ENCODE data around the gene TMA7B. TPM values are rescaled to one million over a fixed set of nuclear protein-coding genes. Genes with fewer than 3 reads are reported as not detected.
"Not testable (repeated sequence)": the region's sequence is repeated elsewhere in the genome, so short reads cannot be mapped to it uniquely, and the experiment has no call there.

Gene TMA7B
- total RNA-seq, 1 donor from 2014 or later = not detected

DNA sequence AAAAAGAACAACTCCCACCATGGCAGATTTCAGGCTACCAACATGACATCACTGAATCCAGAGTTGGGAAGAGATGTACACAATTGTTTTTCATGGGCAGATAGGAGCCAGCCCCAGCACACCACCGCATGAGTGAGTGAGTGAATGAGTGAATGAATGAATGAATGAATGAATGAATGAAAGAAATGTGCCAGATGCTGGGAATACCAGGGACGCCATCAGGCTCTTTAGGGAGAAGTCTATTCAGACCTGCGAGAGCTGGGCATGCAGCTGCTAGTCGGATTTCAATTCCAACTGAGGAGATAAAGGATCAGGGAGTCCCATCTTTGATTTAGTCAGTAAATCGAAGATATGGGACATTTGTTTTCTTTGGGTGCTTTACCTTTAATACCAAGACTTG lies 19.3 kb downstream of the TMA7B start:
- no peak for DNase-seq (ENCODE audit: low read depth, low spot score)

DNA sequence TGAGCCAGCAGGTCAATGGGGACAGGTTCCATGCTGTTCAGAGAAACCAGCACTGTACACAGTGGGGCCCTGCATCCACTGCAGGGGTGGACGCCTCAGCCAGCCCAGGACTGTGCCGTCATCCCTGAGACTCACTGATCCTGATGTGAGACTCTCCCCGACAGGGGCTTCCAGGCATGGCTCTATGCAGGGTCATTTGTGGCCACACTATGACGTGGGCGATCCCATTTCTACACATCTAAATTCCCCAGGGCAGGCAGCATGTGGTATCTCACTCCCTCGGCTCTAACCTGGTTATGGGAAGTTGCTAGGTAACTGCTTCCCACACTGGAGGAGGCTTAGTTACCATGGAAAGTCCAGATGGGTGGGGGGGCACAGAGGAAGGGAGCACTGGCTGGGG lies 20.4 kb downstream of the TMA7B start:
- DNase-seq (ENCODE audit: low read depth, low spot score) = no peak

DNA sequence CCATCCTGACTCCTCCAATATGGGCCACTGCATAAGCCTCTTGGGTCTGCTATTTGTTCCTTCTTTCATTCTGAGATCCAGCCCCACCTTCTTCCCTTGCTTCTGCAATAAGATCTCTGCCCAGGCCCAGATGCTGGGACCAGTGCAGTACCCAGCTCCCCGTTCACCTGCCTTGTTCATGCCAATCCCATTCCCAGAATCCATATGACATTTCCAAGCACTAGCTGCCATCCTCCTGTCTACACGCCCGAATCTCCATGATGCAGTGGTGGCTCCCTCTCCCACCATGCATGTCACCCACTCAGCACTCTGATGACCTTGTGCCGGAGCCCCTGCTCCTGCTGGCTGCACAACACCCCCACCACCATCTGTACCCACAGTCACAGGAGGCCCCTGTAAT lies 23.1 kb downstream of the TMA7B start:
- no peak for DNase-seq (ENCODE audit: low read depth, low spot score)

DNA sequence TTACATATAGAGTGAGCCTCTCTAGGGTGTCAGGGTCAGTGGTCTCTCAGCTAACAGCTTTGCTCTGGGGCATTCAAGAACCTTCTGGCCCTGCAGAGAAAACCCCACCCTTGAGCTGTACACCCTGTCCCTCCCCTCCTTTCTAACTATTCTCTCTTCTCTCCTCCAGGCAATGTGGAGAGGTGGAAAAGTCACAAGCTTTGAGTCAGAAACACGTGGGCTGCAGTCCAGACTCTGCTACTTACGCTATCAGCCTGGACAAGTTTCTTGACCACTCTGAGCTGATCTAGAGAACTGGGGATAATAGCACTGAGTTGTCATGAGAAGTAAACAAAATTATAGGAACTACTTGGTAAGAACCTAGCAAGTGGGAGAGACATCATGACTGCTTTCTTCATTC lies 23.8 kb downstream of the TMA7B start:
- DNase-seq (ENCODE audit: low read depth, low spot score) = no peak

DNA sequence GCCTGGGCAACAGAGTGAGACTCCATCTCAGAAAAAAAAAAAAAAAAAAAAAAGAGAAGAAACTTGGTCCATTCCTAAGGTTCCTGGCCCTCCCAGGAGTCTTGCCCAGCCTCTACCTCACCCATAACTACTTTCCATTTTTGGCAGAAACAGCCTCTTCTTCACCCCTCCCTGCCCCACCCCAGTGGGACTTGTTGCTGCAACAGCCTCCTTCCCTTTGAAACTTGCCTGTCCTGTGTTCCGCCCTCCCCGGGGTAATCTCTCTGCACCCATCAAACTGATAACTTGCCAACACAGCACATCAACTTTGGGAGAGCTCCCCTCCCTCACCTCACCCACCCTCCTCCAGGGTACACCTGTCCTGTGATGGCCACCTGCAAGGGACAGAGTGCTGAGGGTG lies 24.5 kb downstream of the TMA7B start:
- no peak for DNase-seq (ENCODE audit: low read depth, low spot score)

DNA sequence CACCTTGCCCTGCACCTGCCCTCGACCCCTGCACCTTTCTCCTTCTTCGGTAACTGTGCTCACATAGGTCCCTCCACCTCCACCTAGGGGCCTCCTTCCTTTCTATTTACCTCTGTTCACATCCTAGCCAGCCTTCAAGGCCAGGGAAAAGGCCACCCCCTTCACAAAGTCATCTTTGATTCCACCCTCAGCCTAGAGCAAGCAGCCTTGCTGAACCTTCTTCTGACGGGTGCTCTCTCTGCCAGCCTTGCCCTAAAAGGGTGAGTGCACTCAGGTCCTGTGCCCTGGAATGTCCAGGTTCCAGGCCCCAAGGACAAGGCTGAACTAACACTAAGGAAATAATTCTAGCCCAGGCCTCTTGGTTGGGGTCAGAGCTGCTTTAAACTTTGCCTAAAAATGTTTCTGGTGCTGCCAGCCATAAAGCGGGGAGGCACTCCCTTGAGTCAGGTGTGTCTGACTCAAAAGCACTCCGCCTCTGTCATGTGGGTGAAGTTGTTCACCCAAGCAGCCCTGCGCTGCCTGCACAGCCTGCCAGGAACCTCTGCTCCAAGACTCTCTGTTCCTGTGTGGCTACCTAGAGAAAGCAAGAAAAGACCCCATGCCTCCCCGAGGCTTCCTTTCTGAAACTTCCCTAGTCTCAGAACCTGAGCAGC lies 25.3 kb downstream of the TMA7B start:
- no peak for DNase-seq (ENCODE audit: low read depth, low spot score)

DNA sequence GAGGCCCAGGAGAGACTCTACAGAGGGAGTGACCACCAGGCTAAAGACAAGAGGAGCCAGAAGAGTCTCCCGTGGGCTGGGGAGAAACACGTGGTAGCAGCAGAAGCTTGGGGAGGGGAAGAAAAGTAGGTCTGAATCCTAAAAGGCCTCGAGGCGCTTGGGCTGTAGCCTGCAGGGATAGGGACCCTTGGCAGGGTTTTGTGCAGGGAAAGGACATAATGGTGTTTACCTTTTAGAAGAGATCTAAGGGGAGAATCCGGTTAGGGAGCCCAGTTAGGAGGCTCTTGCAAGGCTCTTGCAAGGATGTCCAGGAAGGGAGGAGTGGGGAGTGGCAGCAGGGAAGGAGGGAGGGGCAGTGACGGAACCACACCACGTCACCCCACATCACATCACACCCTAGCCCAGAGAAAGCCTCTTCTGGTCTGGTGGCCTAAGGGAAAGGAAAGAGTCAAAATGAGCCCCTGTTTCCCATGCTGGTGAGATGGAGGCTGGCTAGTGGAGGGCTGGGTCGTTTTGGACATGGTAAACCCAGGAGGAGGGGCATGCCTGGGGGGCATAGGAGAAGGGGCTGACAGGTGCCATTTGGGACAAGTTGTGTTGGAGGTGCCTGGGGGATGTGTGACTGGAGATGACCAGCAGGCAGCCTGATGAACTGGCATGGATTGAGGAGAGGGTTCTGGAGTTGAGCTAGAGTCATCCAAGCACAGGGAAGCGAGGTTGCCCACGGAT lies 28.4 kb downstream of the TMA7B start:
- DNase-seq (ENCODE audit: low read depth, low spot score) = no peak

DNA sequence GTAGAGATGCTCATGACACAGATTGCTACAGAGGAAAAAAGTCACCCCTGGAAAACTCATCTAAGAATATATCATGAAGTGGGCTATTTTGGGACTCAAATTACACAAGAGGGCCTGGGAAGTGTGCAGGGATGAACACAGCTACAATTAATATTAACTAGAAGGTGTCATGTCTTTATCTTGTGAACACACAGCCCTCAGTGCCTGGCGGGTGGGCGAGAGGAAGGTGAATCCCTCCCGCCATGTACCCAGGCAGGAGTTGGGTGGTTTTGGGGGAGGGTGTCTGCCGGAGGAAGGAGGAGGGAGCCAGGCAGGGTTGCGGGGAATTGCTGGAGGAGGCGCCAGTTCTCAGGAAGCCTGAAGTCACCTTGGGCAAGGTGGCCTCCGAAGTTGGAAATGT lies 29.4 kb downstream of the TMA7B start:
- no peak for DNase-seq (ENCODE audit: low read depth, low spot score)

DNA sequence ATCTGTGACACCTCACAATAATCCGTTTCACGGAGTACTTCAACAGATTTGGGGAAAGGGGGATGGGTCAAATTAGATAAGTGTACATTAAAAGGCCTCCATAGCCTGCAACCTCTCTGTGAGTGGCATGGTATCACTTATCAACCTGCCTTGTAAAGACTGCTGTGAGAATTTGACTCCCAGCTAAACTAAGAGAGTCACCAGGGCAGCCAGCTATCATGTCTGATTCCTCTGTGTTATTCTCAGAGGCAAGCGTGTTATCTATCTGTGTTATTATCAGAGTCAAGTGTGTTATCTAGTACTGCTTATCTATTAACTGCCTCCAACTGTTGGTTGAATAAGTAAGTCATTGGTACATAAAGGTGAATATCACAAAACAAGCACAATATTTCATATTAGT lies 30.5 kb downstream of the TMA7B start:
- DNase-seq (ENCODE audit: low read depth, low spot score) = no peak

DNA sequence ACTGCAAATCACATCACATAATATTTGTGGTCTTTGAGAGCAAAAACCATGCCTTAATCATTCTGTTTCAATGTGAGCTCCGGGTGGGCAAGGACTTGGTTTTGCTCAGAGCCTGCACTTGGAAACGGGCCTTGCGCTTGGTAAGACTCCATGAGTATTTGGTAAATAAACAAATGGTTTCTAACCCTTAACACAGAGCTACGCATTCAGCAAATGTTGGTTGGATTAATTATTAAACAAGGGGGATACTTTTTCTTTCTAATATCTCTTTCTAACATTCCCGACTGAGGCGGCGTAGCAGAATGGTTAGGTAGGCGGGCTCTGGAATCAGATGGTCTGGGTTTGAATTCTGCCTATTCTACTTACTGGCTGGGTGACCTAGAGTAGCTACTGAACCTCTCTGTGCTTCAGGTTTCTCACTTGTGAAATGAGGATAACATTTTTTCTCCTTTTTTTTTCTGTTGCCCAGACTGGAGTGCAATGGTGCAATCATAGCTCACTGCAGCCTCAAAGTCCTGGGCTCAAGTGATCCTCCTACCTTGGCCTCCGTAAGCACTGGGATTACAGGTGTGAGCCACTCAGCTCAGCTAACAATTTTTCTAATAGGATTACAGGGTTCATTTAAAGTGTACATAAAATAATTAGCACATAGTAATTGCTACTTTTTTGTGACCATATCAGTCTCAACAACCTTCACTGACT lies 31.1 kb downstream of the TMA7B start:
- DNase-seq (ENCODE audit: low read depth, low spot score) = no peak

DNA sequence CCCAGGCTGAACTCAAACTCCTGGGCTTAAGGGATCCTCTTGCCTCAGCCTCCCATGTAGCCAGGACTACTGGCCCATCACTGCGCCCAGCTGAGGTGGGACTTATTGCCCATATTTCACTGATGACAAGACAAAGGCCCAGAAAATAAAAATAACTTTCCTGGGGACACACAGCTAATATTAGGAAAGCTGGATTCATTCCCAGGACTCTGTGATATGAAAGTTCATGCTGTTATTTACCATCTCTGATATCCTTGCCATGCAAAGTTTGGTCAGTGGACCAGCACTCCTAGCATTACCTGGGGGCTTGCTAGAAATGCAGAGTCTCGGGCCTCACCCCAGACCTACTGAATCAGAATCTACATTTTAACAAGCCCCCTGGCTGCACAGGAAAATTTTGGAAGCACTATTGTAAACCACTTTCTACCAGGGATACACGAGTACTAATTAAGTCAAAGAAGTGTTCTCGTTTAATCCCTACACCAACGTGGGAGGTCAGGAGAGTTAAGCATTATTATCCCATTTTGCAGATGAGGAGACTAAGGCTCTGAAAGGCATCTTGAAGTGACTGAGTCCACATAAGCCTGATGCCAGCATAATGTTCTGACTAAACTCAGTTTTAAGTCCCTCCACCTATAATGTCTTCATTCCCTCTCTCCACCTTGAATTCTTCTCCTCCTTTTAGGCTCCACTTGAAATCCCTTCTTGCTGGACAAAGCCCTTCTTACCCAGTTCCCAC lies 32.1 kb downstream of the TMA7B start:
- DNase-seq (ENCODE audit: low read depth, low spot score) = no peak

DNA sequence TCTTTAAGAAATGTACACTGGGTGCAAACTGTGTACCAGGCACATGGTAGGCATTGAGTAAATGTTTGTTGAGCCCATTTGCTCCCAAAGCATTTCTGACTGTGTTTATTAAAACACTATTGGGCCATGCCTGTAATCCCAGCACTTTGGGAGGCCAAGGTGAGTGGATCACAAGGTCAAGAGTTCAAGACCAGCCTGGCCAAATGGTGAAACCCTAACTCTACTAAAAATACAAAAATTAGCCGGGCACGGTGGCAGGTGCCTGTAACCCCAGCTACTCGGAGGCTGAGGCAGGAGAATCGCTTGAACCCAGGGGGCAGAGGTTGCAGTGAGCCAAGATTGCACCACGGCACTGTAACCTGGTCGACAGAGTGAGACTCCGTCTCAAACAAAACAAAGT lies 32.7 kb downstream of the TMA7B start:
- DNase-seq (ENCODE audit: low read depth, low spot score) = not testable (repeated sequence)

DNA sequence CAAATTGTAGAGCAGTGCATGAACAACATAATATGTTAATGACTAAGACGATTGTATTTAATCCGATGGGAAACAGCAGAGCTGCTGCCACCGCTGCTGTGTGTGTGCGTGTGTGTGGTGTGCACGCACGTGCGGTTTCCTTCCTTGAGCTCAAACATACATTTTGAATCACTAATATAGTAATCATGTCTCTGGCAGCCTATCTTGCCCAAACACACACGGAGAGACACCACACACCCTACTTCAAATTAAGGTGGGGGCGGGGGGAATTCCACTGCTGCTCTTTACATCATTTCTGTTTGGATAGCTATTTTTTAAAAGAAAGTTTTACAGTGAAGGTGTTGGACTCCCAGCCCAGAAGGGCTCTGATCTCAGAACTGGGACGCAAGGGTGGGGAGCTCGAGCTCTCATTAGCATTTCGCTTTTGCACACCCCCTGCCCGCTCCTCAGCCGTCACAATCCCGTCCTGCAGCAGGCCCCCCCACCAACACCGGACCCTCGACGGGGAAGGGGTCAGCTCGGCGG lies 33.9 kb downstream of the TMA7B start:
- DNase-seq (ENCODE audit: low read depth, low spot score) = no peak

DNA sequence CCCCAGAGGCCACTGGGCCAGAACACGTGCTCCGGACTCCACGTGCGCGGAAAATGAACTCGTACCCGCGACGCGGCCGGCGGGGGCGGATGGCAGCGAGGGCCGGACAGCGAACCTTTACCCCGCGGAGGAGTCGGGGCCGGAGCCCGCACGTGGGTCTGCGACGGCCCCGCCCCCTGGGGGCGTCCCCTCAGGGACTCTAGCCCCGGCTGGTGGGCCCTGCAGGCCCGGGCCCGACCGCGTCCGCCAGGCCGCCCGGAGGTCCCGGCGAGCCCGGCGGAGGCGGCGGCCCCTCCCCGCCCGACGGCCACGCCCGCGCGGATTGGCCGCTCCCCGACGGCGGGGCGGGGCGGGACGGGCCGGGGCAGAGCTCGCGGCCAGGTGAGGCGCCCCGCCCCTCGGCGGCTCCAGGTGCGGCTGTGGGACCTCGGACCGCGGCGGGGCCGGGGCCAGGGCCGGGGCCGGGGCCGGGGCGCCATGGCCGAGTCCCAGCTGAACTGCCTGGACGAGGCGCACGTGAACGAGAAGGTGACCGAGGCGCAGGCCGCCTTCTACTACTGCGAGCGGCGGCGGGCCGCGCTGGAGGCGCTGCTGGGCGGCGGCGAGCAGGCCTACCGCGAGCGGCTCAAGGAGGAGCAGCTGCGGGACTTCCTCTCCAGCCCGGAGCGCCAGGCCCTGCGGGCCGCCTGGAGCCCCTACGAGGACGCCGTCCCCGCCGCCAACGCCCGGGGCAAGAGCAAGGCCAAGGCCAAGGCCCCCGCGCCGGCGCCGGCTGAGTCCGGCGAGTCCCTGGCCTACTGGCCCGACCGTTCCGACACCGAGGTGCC lies 34.6 kb downstream of the TMA7B start, which contains the start of gene FAM83F:
Gene FAM83F (plus strand): TSS at position 389 of the 827 bp plus-strand sequence. CDS start 89 bp downstream, at position 478.
- DNase-seq (ENCODE audit: low read depth, low spot score) = no peak

DNA sequence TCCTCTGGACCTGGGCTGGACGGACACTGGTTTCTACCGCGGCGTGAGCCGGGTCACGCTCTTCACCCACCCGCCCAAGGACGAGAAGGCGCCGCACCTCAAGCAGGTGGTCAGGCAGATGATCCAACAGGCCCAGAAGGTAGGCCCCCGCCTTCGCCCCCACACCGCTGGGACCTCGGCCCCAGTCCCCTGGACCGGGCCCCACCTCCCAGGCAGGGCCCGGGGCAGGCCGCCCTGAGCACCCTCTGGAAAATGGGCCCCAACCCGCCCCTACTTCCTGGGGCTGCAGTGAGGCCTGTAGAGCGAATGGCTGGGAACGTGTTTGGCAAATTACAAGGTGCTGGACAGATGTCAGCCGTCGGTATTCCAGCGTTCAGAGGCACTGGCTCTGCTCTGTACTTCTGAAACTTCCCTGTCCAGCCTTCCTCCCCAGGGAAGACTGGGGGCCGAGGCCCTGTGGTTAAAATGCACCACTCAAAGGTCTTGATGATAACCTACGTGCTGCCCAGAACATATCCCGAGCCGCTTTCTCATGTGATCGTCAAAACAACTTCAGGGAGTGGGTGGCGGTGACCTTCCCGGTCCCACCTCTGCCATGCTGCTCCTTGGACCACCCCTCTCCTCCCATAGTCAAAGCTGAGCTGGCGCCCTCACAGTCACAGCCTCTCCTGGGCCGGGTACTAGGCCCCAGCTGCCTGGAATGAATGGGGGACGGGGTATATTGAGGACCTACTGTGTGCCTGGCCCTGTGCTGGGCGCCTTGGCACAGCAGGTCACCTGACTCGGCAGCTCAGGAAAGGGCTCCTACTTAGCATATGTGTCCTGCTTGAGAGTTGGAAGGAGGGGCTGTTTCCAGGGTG lies 35.4 kb downstream of the TMA7B start:
- DNase-seq (ENCODE audit: low read depth, low spot score) = no peak

DNA sequence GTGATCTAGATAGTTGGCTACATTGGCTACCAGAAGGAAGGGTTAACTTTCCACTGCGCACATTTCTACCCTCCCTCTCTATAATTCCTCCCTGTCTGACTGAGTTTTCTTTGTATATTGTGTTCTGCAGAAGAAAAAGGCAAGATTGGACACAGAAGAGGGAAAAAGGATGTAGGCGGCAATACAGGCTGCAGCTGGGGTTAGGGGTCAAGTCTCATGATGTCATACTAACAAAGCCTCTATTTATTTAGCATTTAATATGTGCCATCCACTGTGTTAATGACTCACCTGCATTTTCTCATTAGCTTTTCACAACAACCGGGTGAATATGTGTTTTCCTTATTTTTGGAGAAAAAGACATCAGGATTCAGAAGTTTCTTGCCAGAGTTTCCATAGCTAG lies 36.5 kb downstream of the TMA7B start:
- DNase-seq (ENCODE audit: low read depth, low spot score) = no peak

DNA sequence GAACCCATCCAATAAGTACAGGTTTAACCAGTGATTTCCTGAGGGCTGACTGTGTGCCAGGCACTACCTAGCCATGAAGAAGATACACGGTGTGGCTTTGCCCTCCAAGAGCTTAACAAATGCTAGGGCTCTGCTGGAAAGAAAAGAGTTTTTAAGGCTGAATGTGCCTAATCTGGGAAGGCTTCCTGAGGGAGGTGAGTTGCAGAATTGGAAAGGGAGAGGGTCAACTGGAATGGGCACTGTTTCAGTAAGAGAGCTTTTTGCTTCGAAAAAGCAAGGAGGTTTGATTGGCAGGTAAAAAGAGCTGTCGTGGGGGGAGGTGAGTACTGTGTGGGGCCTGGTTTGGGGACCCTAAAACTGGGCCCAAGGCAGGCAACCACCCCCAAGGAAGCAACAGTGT lies 37.2 kb downstream of the TMA7B start:
- no peak for DNase-seq (ENCODE audit: low read depth, low spot score)

DNA sequence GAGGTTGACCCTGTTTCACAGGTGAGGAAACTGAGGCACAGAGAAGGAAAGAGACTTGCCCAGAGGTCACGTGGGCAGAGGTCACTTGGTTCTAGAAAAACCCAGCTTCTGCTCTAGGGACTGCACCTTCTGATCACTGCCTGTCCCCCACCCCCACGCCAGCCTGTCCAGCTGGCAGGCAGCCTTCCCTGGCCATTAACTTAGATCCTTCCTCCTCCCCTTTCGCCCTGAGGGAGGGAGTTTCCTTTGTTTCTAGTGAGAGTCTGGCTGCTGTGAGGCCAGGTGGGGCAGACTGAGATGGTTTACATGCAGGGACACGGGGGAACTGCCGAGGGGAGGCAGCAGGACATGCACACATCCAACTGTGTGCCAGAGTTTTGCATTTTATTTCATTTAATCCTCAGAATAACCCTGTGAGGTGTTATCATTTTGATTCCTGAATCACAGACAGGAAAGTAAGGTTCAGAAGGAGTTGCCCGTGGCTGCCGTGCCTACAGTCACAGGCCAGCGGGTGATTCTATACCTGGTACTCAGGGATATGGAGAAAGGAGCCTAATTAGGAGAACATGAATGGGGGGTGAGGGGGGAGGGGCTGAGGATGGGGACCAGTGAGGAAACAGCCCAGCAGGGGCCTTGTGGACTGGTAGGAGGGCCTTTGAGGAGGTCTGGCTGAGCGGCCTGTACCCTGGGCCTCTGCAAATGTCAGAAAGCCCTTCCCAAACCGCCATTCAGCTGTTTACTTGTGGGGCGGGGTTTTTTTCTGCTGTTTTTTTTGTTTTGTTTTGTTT lies 37.9 kb downstream of the TMA7B start:
- no peak for DNase-seq (ENCODE audit: low read depth, low spot score)

DNA sequence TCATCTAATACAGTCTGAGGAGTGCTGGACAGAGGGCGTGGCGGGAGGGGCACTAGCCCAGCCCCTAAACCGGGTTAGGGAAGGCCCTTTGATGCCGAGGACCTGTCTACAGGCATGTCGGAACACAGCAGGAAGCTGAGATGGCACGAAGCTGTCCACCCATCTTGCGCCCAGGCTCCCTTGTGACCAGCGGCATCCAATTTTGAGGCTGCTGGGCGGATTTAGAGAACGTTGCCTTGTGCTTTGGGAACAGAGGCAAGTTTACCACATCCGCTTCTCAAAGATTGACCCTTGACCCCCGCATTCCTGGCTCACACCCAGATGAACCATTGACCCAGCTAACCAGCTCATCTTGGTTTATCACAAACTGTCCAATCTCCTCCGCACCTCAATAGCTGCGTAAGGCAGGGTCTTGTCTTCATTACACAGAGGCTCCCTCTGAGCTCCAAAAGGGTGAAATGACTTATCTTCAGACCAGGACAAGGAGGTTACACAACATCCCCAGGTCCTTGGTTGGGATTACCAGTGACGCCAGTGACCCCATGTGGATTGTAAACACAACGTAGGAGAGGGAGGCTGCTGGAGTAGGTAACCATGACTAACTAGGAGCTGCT lies 39.1 kb downstream of the TMA7B start:
- DNase-seq (ENCODE audit: low read depth, low spot score) = no peak
